ENCODE measurements around the gene SIGLEC15. TPM values are rescaled to one million over a fixed set of nuclear protein-coding genes. Genes with fewer than 3 reads are reported as not detected.
"Not testable (repeated sequence)": the region's sequence is repeated elsewhere in the genome, so short reads cannot be mapped to it uniquely, and the experiment has no call there.

SIGLEC15 gene
- total and polyA plus RNA-seq, 4 donors: 0.04 to 0.91 (median 0.68) TPM

- H3K4me3 ChIP-seq: no peak overlapping the region
- H3K27ac ChIP-seq (ENCODE audit: low read depth in 1 of 2, low read length in 1 of 2): no peak overlapping the region
- peaks cover 0 to 3% (median 0%) of the 10 kb centered on the region in 4 donors for H3K9me3 ChIP-seq (ENCODE audit: control insufficient read depth in 4 of 4, insufficient read depth in 3 of 4, low read length in 3 of 4)
- 54 to 70% methylated on average over 1 of the region's 1 CpG for WGBS, 2 donors
- ATAC-seq (ENCODE audit: insufficient read depth, low FRiP score) (no peak), DNase-seq (no peak)
- TF ChIP-seq, protein P1, sequence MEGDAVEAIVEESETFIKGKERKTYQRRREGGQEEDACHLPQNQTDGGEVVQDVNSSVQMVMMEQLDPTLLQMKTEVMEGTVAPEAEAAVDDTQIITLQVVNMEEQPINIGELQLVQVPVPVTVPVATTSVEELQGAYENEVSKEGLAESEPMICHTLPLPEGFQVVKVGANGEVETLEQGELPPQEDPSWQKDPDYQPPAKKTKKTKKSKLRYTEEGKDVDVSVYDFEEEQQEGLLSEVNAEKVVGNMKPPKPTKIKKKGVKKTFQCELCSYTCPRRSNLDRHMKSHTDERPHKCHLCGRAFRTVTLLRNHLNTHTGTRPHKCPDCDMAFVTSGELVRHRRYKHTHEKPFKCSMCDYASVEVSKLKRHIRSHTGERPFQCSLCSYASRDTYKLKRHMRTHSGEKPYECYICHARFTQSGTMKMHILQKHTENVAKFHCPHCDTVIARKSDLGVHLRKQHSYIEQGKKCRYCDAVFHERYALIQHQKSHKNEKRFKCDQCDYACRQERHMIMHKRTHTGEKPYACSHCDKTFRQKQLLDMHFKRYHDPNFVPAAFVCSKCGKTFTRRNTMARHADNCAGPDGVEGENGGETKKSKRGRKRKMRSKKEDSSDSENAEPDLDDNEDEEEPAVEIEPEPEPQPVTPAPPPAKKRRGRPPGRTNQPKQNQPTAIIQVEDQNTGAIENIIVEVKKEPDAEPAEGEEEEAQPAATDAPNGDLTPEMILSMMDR (IDR thresholded peaks at IDR 0.05; ENCODE audit: control extremely low read depth, extremely low read depth): no peak
- no peak overlapping the region for H3K9ac ChIP-seq (ENCODE audit: insufficient read depth in 1 of 2, low read length in 2 of 2)
- H3K27me3 ChIP-seq (ENCODE audit: control insufficient read depth in 3 of 3, insufficient read depth in 3 of 3, low read length in 2 of 3): no peaks in the 10 kb centered on the region
- H3K4me1 ChIP-seq (ENCODE audit: control insufficient read depth in 5 of 5, insufficient read depth in 5 of 5, low read length in 5 of 5): no peaks in the 10 kb centered on the region
- H3K36me3 ChIP-seq (ENCODE audit: control insufficient read depth in 4 of 4, insufficient read depth in 4 of 4, low read length in 4 of 4): no peaks in the 10 kb centered on the region
These were observed 7.9 kb upstream of the SIGLEC15 start for GRCh38 chr18:45817543-45817942.

GRCh38 chr18:45818765-45819164 is 6.7 kb upstream of the SIGLEC15 start:
- WGBS, 2 donors: 62 to 77% methylated on average over 8 of the region's 8 CpGs
- H3K4me1 ChIP-seq (ENCODE audit: control insufficient read depth in 5 of 5, insufficient read depth in 5 of 5, low read length in 5 of 5); H3K27me3 ChIP-seq (ENCODE audit: control insufficient read depth in 3 of 3, insufficient read depth in 3 of 3, low read length in 2 of 3); DNase-seq; H3K36me3 ChIP-seq (ENCODE audit: control insufficient read depth in 4 of 4, insufficient read depth in 4 of 4, low read length in 4 of 4); ATAC-seq (ENCODE audit: insufficient read depth, low FRiP score); H3K9me3 ChIP-seq (ENCODE audit: control insufficient read depth in 4 of 4, insufficient read depth in 3 of 4, low read length in 3 of 4); H3K4me3 ChIP-seq; H3K9ac ChIP-seq (ENCODE audit: insufficient read depth in 1 of 2, low read length in 2 of 2); H3K27ac ChIP-seq (ENCODE audit: low read depth in 1 of 2, low read length in 1 of 2): not testable (repeated sequence)

GRCh38 chr18:45820106-45820745 is 5.2 kb upstream of the SIGLEC15 start:
- WGBS, 2 donors: 71 to 80% methylated on average over 3 of the region's 3 CpGs
- DNase-seq (no peak), ATAC-seq (ENCODE audit: insufficient read depth, low FRiP score) (no peak)
- H3K27ac ChIP-seq (ENCODE audit: low read depth in 1 of 2, low read length in 1 of 2): no peak overlapping the region
- peaks cover 0 to 3% (median 0%) of the 10 kb centered on the region in 4 donors for H3K9me3 ChIP-seq (ENCODE audit: control insufficient read depth in 4 of 4, insufficient read depth in 3 of 4, low read length in 3 of 4)
- H3K4me1 ChIP-seq (ENCODE audit: control insufficient read depth in 5 of 5, insufficient read depth in 5 of 5, low read length in 5 of 5): no peaks in the 10 kb centered on the region
- TF ChIP-seq, protein P1 (IDR thresholded peaks at IDR 0.05; ENCODE audit: control extremely low read depth, extremely low read depth): no peak
- H3K9ac ChIP-seq (ENCODE audit: insufficient read depth in 1 of 2, low read length in 2 of 2): no peak overlapping the region
- no peaks in the 10 kb centered on the region for H3K36me3 ChIP-seq (ENCODE audit: control insufficient read depth in 4 of 4, insufficient read depth in 4 of 4, low read length in 4 of 4)
- no peak overlapping the region for H3K4me3 ChIP-seq
- H3K27me3 ChIP-seq (ENCODE audit: control insufficient read depth in 3 of 3, insufficient read depth in 3 of 3, low read length in 2 of 3): no peaks in the 10 kb centered on the region

GRCh38 chr18:45821026-45821425 is 4.4 kb upstream of the SIGLEC15 start:
- ATAC-seq (ENCODE audit: insufficient read depth, low FRiP score) (no peak), DNase-seq (no peak)
- 61 to 78% methylated on average over 2 of the region's 2 CpGs for WGBS, 2 donors
- no peak overlapping the region for H3K9ac ChIP-seq (ENCODE audit: insufficient read depth in 1 of 2, low read length in 2 of 2)
- H3K27me3 ChIP-seq (ENCODE audit: control insufficient read depth in 3 of 3, insufficient read depth in 3 of 3, low read length in 2 of 3): no peaks in the 10 kb centered on the region
- TF ChIP-seq, protein P1 (IDR thresholded peaks at IDR 0.05; ENCODE audit: control extremely low read depth, extremely low read depth): no peak
- H3K4me1 ChIP-seq (ENCODE audit: control insufficient read depth in 5 of 5, insufficient read depth in 5 of 5, low read length in 5 of 5): no peaks in the 10 kb centered on the region
- H3K27ac ChIP-seq (ENCODE audit: low read depth in 1 of 2, low read length in 1 of 2): no peak overlapping the region
- no peaks in the 10 kb centered on the region for H3K36me3 ChIP-seq (ENCODE audit: control insufficient read depth in 4 of 4, insufficient read depth in 4 of 4, low read length in 4 of 4)
- peaks cover 0 to 3% (median 0%) of the 10 kb centered on the region in 4 donors for H3K9me3 ChIP-seq (ENCODE audit: control insufficient read depth in 4 of 4, insufficient read depth in 3 of 4, low read length in 3 of 4)
- no peak overlapping the region for H3K4me3 ChIP-seq
